ENCODE results near the gene RUNX3. TPM values are rescaled to one million over a fixed set of nuclear protein-coding genes. Genes with fewer than 3 reads are reported as not detected.

Gene RUNX3
- total RNA-seq, 2 donors from 2014 or later = 6.8 to 8.5 TPM

- Histone ChIP-seq H3K27me3 (replicated peaks; ENCODE audit: insufficient read depth) (no peaks in the 10 kb centered on the region), H3K27ac (no peak overlapping the region), H3K36me3 (no peaks in the 10 kb centered on the region), H3K9me3 (no peaks in the 10 kb centered on the region), H3K4me3 (no peak overlapping the region), H3K4me1 (ENCODE audit: control insufficient read depth in 1 of 2, low read depth in 2 of 2) (no peaks in the 10 kb centered on the region)
- no peak for DNase-seq (ENCODE audit: low spot score)
- no peak for TF ChIP-seq CTCF (IDR thresholded peaks at IDR 0.05)
- no peak for ATAC-seq (ENCODE audit: insufficient number of reproducible peaks, low FRiP score, low read depth)
Measured at GRCh38 chr1:24958766-24959622, 28.9 kb upstream of the RUNX3 start.

- no peaks in the 10 kb centered on the region for H3K4me1 ChIP-seq (ENCODE audit: control insufficient read depth in 1 of 2, low read depth in 2 of 2)
- no peak for ATAC-seq (ENCODE audit: insufficient number of reproducible peaks, low FRiP score, low read depth)
- H3K27ac ChIP-seq = no peak overlapping the region
- no peak overlapping the region for H3K4me3 ChIP-seq
- no peak for TF ChIP-seq CTCF (IDR thresholded peaks at IDR 0.05)
- no peaks in the 10 kb centered on the region for H3K9me3 ChIP-seq
- no peak for DNase-seq (ENCODE audit: low spot score)
- no peaks in the 10 kb centered on the region for H3K27me3 ChIP-seq (replicated peaks; ENCODE audit: insufficient read depth)
- no peaks in the 10 kb centered on the region for H3K36me3 ChIP-seq
Measured at GRCh38 chr1:24957808-24958752, 28.0 kb upstream of the RUNX3 start.

GRCh38 chr1:24957016-24957807 lies 27.1 kb upstream of the RUNX3 start:
- DNase-seq (ENCODE audit: low spot score) (no peak), ATAC-seq (ENCODE audit: insufficient number of reproducible peaks, low FRiP score, low read depth) (no peak)
- no peaks in the 10 kb centered on the region for H3K36me3 ChIP-seq
- H3K4me3 ChIP-seq = no peak overlapping the region
- no peak overlapping the region for H3K27ac ChIP-seq
- no peak for TF ChIP-seq CTCF (IDR thresholded peaks at IDR 0.05)
- H3K4me1 ChIP-seq (ENCODE audit: control insufficient read depth in 1 of 2, low read depth in 2 of 2) = no peaks in the 10 kb centered on the region
- H3K9me3 ChIP-seq = no peaks in the 10 kb centered on the region
- H3K27me3 ChIP-seq (replicated peaks; ENCODE audit: insufficient read depth) = no peaks in the 10 kb centered on the region

- no peaks in the 10 kb centered on the region for H3K4me1 ChIP-seq (ENCODE audit: control insufficient read depth in 1 of 2, low read depth in 2 of 2)
Measured at GRCh38 chr1:24955779-24956365, 25.8 kb upstream of the RUNX3 start.

More at GRCh38 chr1:24955779-24956365, 25.8 kb upstream of the RUNX3 start:
- no peak overlapping the region for H3K4me3 ChIP-seq
- H3K36me3 ChIP-seq = no peaks in the 10 kb centered on the region
- TF ChIP-seq CTCF (IDR thresholded peaks at IDR 0.05) = no peak
- no peaks in the 10 kb centered on the region for H3K27me3 ChIP-seq (replicated peaks; ENCODE audit: insufficient read depth)
- DNase-seq (ENCODE audit: low spot score) = no peak
- no peak for ATAC-seq (ENCODE audit: insufficient number of reproducible peaks, low FRiP score, low read depth)
- no peaks in the 10 kb centered on the region for H3K9me3 ChIP-seq
- no peak overlapping the region for H3K27ac ChIP-seq

All from thoracic aorta (tissue), 2 donors.